HK-2 (cell line): ENCODE measurements around the gene LUZP1.
"Not testable (repeated sequence)": the region's sequence is repeated elsewhere in the genome, so short reads cannot be mapped to it uniquely, and the experiment has no call there.

Source experiments
- DNase-seq: peaks from one replicate; pipeline ENCODE4 v3.0.0-alpha.2; 2018; ENCODE audit not compliant: unreplicated experiment

Gene LUZP1

GRCh38 chr1:23168445-23169194 lies at the start of gene LUZP1:
LUZP1 (minus strand) TSS chr1:23168856.
- DNase-seq = peak; percentile 92

- no peak for DNase-seq
Measured at GRCh38 chr1:23217421-23218115, 48.9 kb upstream of the LUZP1 start, which contains the start of gene HTR1D. HTR1D (minus strand) TSS chr1:23217502; CDS start chr1:23194219, 23,283 bp downstream.

- no peak for DNase-seq
Measured at GRCh38 chr1:23216771-23217420, 48.2 kb upstream of the LUZP1 start.

GRCh38 chr1:23215751-23216449 lies 47.2 kb upstream of the LUZP1 start:
- no peak for DNase-seq

- no peak for DNase-seq
Measured at GRCh38 chr1:23215291-23215690, 46.6 kb upstream of the LUZP1 start.

- no peak for DNase-seq
Measured at GRCh38 chr1:23214640-23215039, 46.0 kb upstream of the LUZP1 start.

GRCh38 chr1:23211955-23212354 lies 43.3 kb upstream of the LUZP1 start:
- no peak for DNase-seq

- no peak for DNase-seq
Measured at GRCh38 chr1:23210963-23211362, 42.3 kb upstream of the LUZP1 start.

GRCh38 chr1:23210351-23210785 lies 41.7 kb upstream of the LUZP1 start:
- DNase-seq = peak; percentile 42

GRCh38 chr1:23209770-23210169 lies 41.1 kb upstream of the LUZP1 start:
- DNase-seq = no peak

GRCh38 chr1:23208527-23208926 lies 39.9 kb upstream of the LUZP1 start:
- no peak for DNase-seq

GRCh38 chr1:23207733-23208132 lies 39.1 kb upstream of the LUZP1 start:
- DNase-seq = not testable (repeated sequence)

- no peak for DNase-seq
Measured at GRCh38 chr1:23202263-23202749, 33.6 kb upstream of the LUZP1 start.

GRCh38 chr1:23200883-23201282 lies 32.2 kb upstream of the LUZP1 start:
- DNase-seq = no peak

- DNase-seq = no peak
Measured at GRCh38 chr1:23198373-23198772, 29.7 kb upstream of the LUZP1 start.

- peak; percentile 91 for DNase-seq
Measured at GRCh38 chr1:23196627-23197328, 28.1 kb upstream of the LUZP1 start.

GRCh38 chr1:23194119-23194984 lies 25.7 kb upstream of the LUZP1 start:
- DNase-seq = peak; percentile 74

GRCh38 chr1:23193391-23194118 lies 24.9 kb upstream of the LUZP1 start:
- DNase-seq = no peak

GRCh38 chr1:23191199-23191598 lies 22.5 kb upstream of the LUZP1 start:
- DNase-seq = no peak
